ENCODE data around the gene TYW1B.
"Not testable (repeated sequence)": the region's sequence is repeated elsewhere in the genome, so short reads cannot be mapped to it uniquely, and the experiment has no call there.

GRCh38 chr7:72697066-72697465 lies 130.9 kb downstream of the TYW1B start:
- not testable (repeated sequence) for TF ChIP-seq CTCF, POLR2A (IDR thresholded peaks at IDR 0.05)

Data from esophagus squamous epithelium (tissue), 4 donors.